MM.1S (cell line): ENCODE measurements around the gene CADM2.

Experiments used
- DNase-seq: peaks from one replicate; pipeline ENCODE4 v3.0.0-alpha.2; 2015
- H2AFZ ChIP-seq: fragments of 300-600 bp; sonication (generic); 2 replicates; pipeline ENCODE4 v1.6.0; 2016; ENCODE audit warnings: antibody characterized with exemption, low read length
- H3F3A ChIP-seq: fragments of 300-600 bp; sonication (generic); 2 replicates; pipeline ENCODE4 v1.6.1; 2016; ENCODE audit warnings: mild to moderate bottlenecking, antibody characterized with exemption, low read length, moderate library complexity, mixed read lengths; ENCODE audit not compliant: insufficient read depth
- H3K27ac ChIP-seq: fragments of 300-600 bp; sonication (generic); 2 replicates; pipeline ENCODE4 v1.5.1; 2016; ENCODE audit warnings: mild to moderate bottlenecking, low read length
- H3K27me3 ChIP-seq: fragments of 300-600 bp; sonication (generic); replicated peaks from 2 replicates; pipeline ENCODE4 v1.6.0; 2016; ENCODE audit warnings: low read length; ENCODE audit not compliant: insufficient read depth
- H3K36me3 ChIP-seq: fragments of 300-600 bp; sonication (generic); replicated peaks from 2 replicates; pipeline ENCODE4 v1.6.1; 2016; ENCODE audit warnings: mild to moderate bottlenecking, low read length, mixed read lengths; ENCODE audit not compliant: insufficient read depth
- H3K4me1 ChIP-seq: fragments of 300-600 bp; sonication (generic); 2 replicates; pipeline ENCODE4 v1.6.1; 2016; ENCODE audit warnings: low read length, mixed read lengths
- H3K4me2 ChIP-seq: fragments of 300-600 bp; sonication (generic); 2 replicates; pipeline ENCODE4 v1.6.0; 2016; ENCODE audit warnings: low read depth, low read length
- H3K4me3 ChIP-seq: fragments of 300-600 bp; sonication (generic); 2 replicates; pipeline ENCODE4 v1.5.1; 2016; ENCODE audit warnings: low read length, mixed read lengths
- H3K79me2 ChIP-seq: fragments of 300-600 bp; sonication (generic); 2 replicates; pipeline ENCODE4 v1.6.1; 2016; ENCODE audit warnings: mixed run types, low read length, mixed read lengths
- H3K9ac ChIP-seq: fragments of 300-600 bp; sonication (generic); 2 replicates; pipeline ENCODE4 v1.6.1; 2016; ENCODE audit warnings: low read length, mixed read lengths
- H3K9me2 ChIP-seq: fragments of 300-600 bp; sonication (generic); replicated peaks from 2 replicates; pipeline ENCODE4 v1.6.1; 2016; ENCODE audit warnings: mild to moderate bottlenecking, low read length, mixed read lengths; ENCODE audit not compliant: insufficient read depth
- H3K9me3 ChIP-seq: fragments of 300-600 bp; sonication (generic); replicated peaks from 2 replicates; pipeline ENCODE4 v1.6.1; 2016; ENCODE audit warnings: mild to moderate bottlenecking, low read length, mixed read lengths; ENCODE audit not compliant: insufficient read depth
- H4K20me1 ChIP-seq: fragments of 300-600 bp; sonication (generic); 2 replicates; pipeline ENCODE4 v1.6.1; 2016; ENCODE audit warnings: mild to moderate bottlenecking, low read length, moderate library complexity, mixed read lengths; ENCODE audit not compliant: insufficient read depth
- EZH2 ChIP-seq: fragments of 300-600 bp; sonication (generic); optimal IDR thresholded peaks from 2 replicates; pipeline ENCODE3; 2017; ENCODE audit warnings: low read depth, mild to moderate bottlenecking, antibody characterized with exemption, low read length, mixed read lengths
- EZH2phosphoT487 ChIP-seq: fragments of 300-600 bp; sonication (generic); IDR thresholded peaks from 2 replicates; pipeline ENCODE4 v1.6.1; 2018; ENCODE audit warnings: antibody characterized with exemption, low read length
- TF ChIP-seq, protein P1 (sequence below): fragments of 300-600 bp; sonication (generic); IDR thresholded peaks from 2 replicates; pipeline ENCODE4 v1.5.1; 2016; ENCODE audit warnings: antibody characterized with exemption, low read length, mixed read lengths

CADM2 gene

DNA sequence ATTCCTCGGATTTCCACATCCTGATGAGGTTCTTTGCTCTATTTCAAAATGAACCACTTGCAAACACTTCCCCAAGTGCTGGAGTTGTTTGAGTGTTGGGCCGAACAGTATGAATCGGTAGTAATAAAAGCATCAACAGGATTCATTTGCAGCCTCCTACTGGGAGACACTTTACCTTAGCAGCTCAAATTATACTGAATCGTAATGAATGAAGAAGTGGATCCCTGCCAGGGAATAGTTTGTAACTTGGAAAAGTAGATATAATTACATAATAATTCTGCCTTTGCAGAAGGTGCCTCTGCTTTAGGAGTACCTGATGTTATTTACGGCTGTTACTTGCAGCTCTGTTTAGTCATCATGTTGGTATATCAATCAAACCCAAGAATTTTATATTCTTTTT is 669.1 kb downstream of the CADM2 start:
- Histone ChIP-seq H2AFZ (no peak overlapping the region), H3F3A (no peaks in the 10 kb centered on the region), H4K20me1 (no peaks in the 10 kb centered on the region)

GRCh38 chr3:85631070-85631469 is 672.3 kb downstream of the CADM2 start:
- DNase-seq: no peak
- Histone ChIP-seq H3K4me1 (no peaks in the 10 kb centered on the region), H3K79me2 (no peaks in the 10 kb centered on the region), H3K4me2 (no peak overlapping the region), H2AFZ (no peak overlapping the region), H3K27ac (no peak overlapping the region), H3K9me2 (no peaks in the 10 kb centered on the region), H3K9ac (no peak overlapping the region), H3K4me3 (no peak overlapping the region), H3K36me3 (no peaks in the 10 kb centered on the region), H3K9me3 (no peaks in the 10 kb centered on the region), H3K27me3 (no peaks in the 10 kb centered on the region), H4K20me1 (no peaks in the 10 kb centered on the region), H3F3A (no peaks in the 10 kb centered on the region)
- TF ChIP-seq, protein P1, sequence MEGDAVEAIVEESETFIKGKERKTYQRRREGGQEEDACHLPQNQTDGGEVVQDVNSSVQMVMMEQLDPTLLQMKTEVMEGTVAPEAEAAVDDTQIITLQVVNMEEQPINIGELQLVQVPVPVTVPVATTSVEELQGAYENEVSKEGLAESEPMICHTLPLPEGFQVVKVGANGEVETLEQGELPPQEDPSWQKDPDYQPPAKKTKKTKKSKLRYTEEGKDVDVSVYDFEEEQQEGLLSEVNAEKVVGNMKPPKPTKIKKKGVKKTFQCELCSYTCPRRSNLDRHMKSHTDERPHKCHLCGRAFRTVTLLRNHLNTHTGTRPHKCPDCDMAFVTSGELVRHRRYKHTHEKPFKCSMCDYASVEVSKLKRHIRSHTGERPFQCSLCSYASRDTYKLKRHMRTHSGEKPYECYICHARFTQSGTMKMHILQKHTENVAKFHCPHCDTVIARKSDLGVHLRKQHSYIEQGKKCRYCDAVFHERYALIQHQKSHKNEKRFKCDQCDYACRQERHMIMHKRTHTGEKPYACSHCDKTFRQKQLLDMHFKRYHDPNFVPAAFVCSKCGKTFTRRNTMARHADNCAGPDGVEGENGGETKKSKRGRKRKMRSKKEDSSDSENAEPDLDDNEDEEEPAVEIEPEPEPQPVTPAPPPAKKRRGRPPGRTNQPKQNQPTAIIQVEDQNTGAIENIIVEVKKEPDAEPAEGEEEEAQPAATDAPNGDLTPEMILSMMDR: no peak
- no peak for TF ChIP-seq EZH2phosphoT487
- no peak for TF ChIP-seq EZH2

More for the DNA sequence above, 669.1 kb downstream of the CADM2 start:
- Histone ChIP-seq H3K4me3 (no peak overlapping the region), H3K27me3 (no peaks in the 10 kb centered on the region), H3K4me2 (no peak overlapping the region), H3K9me2 (no peaks in the 10 kb centered on the region), H3K9me3 (no peaks in the 10 kb centered on the region), H3K9ac (no peak overlapping the region), H3K4me1 (no peaks in the 10 kb centered on the region), H3K79me2 (no peaks in the 10 kb centered on the region), H3K36me3 (no peaks in the 10 kb centered on the region), H3K27ac (no peak overlapping the region)
- TF ChIP-seq, protein P1: no peak
- TF ChIP-seq EZH2phosphoT487: no peak
- no peak for TF ChIP-seq EZH2
- no peak for DNase-seq

- H4K20me1 ChIP-seq: no peaks in the 10 kb centered on the region
- no peaks in the 10 kb centered on the region for H3K36me3 ChIP-seq
- H3K9me2 ChIP-seq: no peaks in the 10 kb centered on the region
- TF ChIP-seq, protein P1: no peak
- TF ChIP-seq EZH2phosphoT487: no peak
- no peak for TF ChIP-seq EZH2
- no peak overlapping the region for H3K4me2 ChIP-seq
- H3K9ac ChIP-seq: no peak overlapping the region
- H2AFZ ChIP-seq: no peak overlapping the region
- H3K27me3 ChIP-seq: no peaks in the 10 kb centered on the region
- H3K9me3 ChIP-seq: no peaks in the 10 kb centered on the region
- no peaks in the 10 kb centered on the region for H3K4me1 ChIP-seq
- H3K27ac ChIP-seq: no peak overlapping the region
- no peaks in the 10 kb centered on the region for H3K79me2 ChIP-seq
- H3K4me3 ChIP-seq: no peak overlapping the region
- no peaks in the 10 kb centered on the region for H3F3A ChIP-seq
- no peak for DNase-seq
Measured at GRCh38 chr3:85632921-85633320, 674.1 kb downstream of the CADM2 start.
